ENCODE results near the gene ARID5B.

The ARID5B gene

GRCh38 chr10:62082729-62083411, 181.4 kb downstream of the ARID5B start:
- no peak for DNase-seq

- DNase-seq, result no peak
Observed at GRCh38 chr10:62083412-62084267, 182.1 kb downstream of the ARID5B start.

GRCh38 chr10:62084451-62084850, 183.0 kb downstream of the ARID5B start:
- no peak for DNase-seq

GRCh38 chr10:62085404-62085803, 183.9 kb downstream of the ARID5B start:
- no peak for DNase-seq

GRCh38 chr10:62085821-62086220, 184.3 kb downstream of the ARID5B start:
- DNase-seq, result no peak

GRCh38 chr10:62087329-62087728, 185.8 kb downstream of the ARID5B start:
- DNase-seq, result no peak

- no peak for DNase-seq
Observed at GRCh38 chr10:62088786-62089185, 187.3 kb downstream of the ARID5B start.

GRCh38 chr10:62092301-62093030, 191.0 kb downstream of the ARID5B start:
- DNase-seq, result no peak

- no peak for DNase-seq
Observed at GRCh38 chr10:62093863-62094291, 192.4 kb downstream of the ARID5B start.

- no peak for DNase-seq
Observed at GRCh38 chr10:62095181-62096122, 194.0 kb downstream of the ARID5B start.

GRCh38 chr10:62096256-62096933, 194.9 kb downstream of the ARID5B start:
- no peak for DNase-seq

- DNase-seq, result no peak
Observed at GRCh38 chr10:62098278-62099121, 197.0 kb downstream of the ARID5B start.

- no peak for DNase-seq
Observed at GRCh38 chr10:62099299-62099698, 197.8 kb downstream of the ARID5B start.

GRCh38 chr10:62103857-62104256, 202.4 kb downstream of the ARID5B start:
- DNase-seq, result no peak

- no peak for DNase-seq
Observed at GRCh38 chr10:62106929-62107519, 205.5 kb downstream of the ARID5B start.

- DNase-seq, result no peak
Observed at GRCh38 chr10:62108759-62109586, 207.5 kb downstream of the ARID5B start.

GRCh38 chr10:62109587-62110293, 208.2 kb downstream of the ARID5B start:
- no peak for DNase-seq

- no peak for DNase-seq
Observed at GRCh38 chr10:62112300-62112699, 210.8 kb downstream of the ARID5B start.

GRCh38 chr10:62112963-62113362, 211.5 kb downstream of the ARID5B start:
- DNase-seq, result no peak
